Fibroblast of lung (primary cell): ENCODE results near the gene CCDC150. TPM values are rescaled to one million over a fixed set of nuclear protein-coding genes. Genes with fewer than 3 reads are reported as not detected.

ENCODE experiments used
- DNase-seq, 2 donors: peaks; one replicate each; pipeline versions ENCODE4 v3.0.0 to v3.0.0-alpha.2; 2010; ENCODE audit warnings: low read depth in 2 of 2
- H2AFZ ChIP-seq: 2 replicates; pipeline ENCODE4 v1.5.1; 2012; ENCODE audit warnings: low read length, control low read depth, inconsistent platforms
- H3K27ac ChIP-seq: 2 replicates; pipeline ENCODE4 v1.5.1; 2011; ENCODE audit warnings: low read length, control low read depth; ENCODE audit not compliant: insufficient read depth
- H3K27me3 ChIP-seq: 2 replicates; pipeline ENCODE4 v1.5.1; 2011; ENCODE audit warnings: mild to moderate bottlenecking, low read length; ENCODE audit not compliant: control insufficient read depth, insufficient read depth
- H3K36me3 ChIP-seq: 2 replicates; pipeline ENCODE4 v1.5.1; 2011; ENCODE audit warnings: low read length; ENCODE audit not compliant: control insufficient read depth, insufficient read depth
- H3K4me1 ChIP-seq: 2 replicates; pipeline ENCODE4 v1.5.1; 2011; ENCODE audit warnings: low read length; ENCODE audit not compliant: control insufficient read depth, insufficient read depth; ENCODE audit errors: extremely low read depth
- H3K4me2 ChIP-seq: 2 replicates; pipeline ENCODE4 v1.5.1; 2011; ENCODE audit warnings: low read length, control low read depth; ENCODE audit not compliant: insufficient read depth; ENCODE audit errors: extremely low read depth
- H3K4me3 ChIP-seq, 4 experiments: fragments of 200-600 bp in 1 of 4; sonication (generic) in 1 of 4; replicated peaks in 1 of 4; 2 replicates each; pipeline ENCODE4 v1.5.1; 2011 to 2016; ENCODE audit warnings: low read length in 4 of 4, low read depth in 3 of 4, mild to moderate bottlenecking in 3 of 4, control low read depth in 2 of 4, inconsistent platforms in 1 of 4, mixed read lengths in 1 of 4; ENCODE audit not compliant: insufficient read depth in 1 of 4; ENCODE audit errors: control extremely low read depth in 1 of 4
- H3K79me2 ChIP-seq: 2 replicates; pipeline ENCODE4 v1.5.1; 2012; ENCODE audit warnings: mild to moderate bottlenecking, low read length, inconsistent platforms; ENCODE audit not compliant: control insufficient read depth, insufficient read depth
- H3K9ac ChIP-seq: 2 replicates; pipeline ENCODE4 v1.5.1; 2011; ENCODE audit warnings: mild to moderate bottlenecking, low read length, control low read depth; ENCODE audit not compliant: insufficient read depth
- H3K9me3 ChIP-seq: 2 replicates; pipeline ENCODE4 v1.5.1; 2012; ENCODE audit warnings: low read depth, low read length; ENCODE audit not compliant: control insufficient read depth, insufficient read depth
- H4K20me1 ChIP-seq: 2 replicates; pipeline ENCODE4 v1.5.1; 2011; ENCODE audit warnings: low read length; ENCODE audit not compliant: control insufficient read depth, insufficient read depth; ENCODE audit errors: extremely low read depth
- EZH2 ChIP-seq: IDR thresholded peaks from 2 replicates; pipeline ENCODE4 v1.5.1; 2012; ENCODE audit warnings: low read length, control low read depth, mild to moderate bottlenecking; ENCODE audit errors: missing control alignments
- polyA minus RNA-seq: library from RNA; depleted of rRNA, polyadenylated mRNA; stranded (reverse); fragments of >200 nt; gene quantifications from 2 replicates; pipeline ENCODE4 v1.2.3, GENCODE V29; 2011; ENCODE audit warnings: low replicate concordance
- polyA plus RNA-seq, 2 donors: library from polyadenylated mRNA; depleted of rRNA in 1 of 2; stranded (reverse) in 1 of 2; unstranded in 1 of 2; fragments of >200 nt; gene quantifications; 2 replicates each; pipeline ENCODE4 v1.2.1, GENCODE V29; 2011 to 2012; ENCODE audit warnings: missing spikeins in 1 of 2
- total RNA-seq: library from RNA; depleted of rRNA; stranded (reverse); fragments of >200 nt; gene quantifications from 2 replicates; pipeline ENCODE4 v1.2.1, GENCODE V29; 2014
- TF ChIP-seq, protein P1 (sequence below), 2 donors: IDR thresholded peaks in 1 of 2; conservative IDR thresholded peaks in 1 of 2; 1 replicate in 1 of 2; 2 replicates in 1 of 2; pipeline ENCODE4 v1.5.1; 2011 to 2012; ENCODE audit warnings: low read length in 2 of 2, control low read depth in 1 of 2, inconsistent platforms in 1 of 2, low read depth in 1 of 2, mild to moderate bottlenecking in 1 of 2

The CCDC150 gene
- total RNA-seq (3.9 and 5.1 TPM in 2 replicates), polyA plus RNA-seq (1.5 and 2.4 TPM in 2 replicates), polyA minus RNA-seq (not detected in 2 replicates)
- 1.5 and 1.8 TPM in 2 replicates for polyA plus RNA-seq (2012)

DNA sequence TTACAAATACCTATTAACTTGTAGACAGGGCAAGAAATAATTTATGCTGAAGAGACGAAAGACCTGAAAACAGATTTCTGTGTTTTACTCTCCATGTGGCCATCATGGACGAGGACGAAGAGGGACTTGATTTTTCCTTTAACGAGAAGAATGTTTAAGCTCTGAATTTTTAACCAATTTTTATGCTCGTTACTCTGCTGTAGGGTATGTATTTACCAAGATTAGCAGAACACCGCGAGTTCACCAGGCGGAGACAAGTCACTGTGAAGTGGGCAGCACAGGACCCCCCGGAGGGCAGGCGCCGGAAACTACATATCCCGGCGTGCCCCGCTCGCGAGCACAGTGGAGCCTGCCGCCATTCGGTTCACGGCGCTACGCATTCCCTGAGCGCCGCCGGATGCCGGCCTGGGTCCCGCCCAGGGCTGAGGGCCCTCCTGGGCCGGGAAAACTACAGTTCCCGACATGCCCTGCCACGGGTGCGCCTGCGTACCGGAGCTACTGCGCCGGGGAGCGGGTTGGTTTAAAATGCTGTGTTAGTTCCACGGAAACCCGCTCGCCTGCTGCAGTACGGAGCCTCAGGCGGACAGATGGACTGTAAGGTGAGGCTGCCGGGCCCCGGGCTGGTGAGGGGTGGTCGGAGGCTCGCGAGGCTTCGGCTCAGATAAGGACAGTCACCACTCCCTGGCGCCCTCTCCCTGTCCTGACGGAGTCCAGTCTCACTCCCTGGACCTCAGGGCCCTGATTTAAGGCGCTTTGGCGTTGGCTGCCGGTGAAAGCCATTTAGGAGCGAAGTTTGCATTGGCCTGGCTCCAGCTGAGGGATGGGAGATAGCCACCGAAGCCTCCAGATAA, at the start of gene CCDC150:
TSS of gene CCDC150 (plus strand) at position 536 of the 851 bp plus-strand sequence. CDS start at position 588, 52 bp downstream.
- no peaks in the 10 kb centered on the region for H3K36me3 ChIP-seq
- no peak for TF ChIP-seq EZH2
- TF ChIP-seq, protein P1, sequence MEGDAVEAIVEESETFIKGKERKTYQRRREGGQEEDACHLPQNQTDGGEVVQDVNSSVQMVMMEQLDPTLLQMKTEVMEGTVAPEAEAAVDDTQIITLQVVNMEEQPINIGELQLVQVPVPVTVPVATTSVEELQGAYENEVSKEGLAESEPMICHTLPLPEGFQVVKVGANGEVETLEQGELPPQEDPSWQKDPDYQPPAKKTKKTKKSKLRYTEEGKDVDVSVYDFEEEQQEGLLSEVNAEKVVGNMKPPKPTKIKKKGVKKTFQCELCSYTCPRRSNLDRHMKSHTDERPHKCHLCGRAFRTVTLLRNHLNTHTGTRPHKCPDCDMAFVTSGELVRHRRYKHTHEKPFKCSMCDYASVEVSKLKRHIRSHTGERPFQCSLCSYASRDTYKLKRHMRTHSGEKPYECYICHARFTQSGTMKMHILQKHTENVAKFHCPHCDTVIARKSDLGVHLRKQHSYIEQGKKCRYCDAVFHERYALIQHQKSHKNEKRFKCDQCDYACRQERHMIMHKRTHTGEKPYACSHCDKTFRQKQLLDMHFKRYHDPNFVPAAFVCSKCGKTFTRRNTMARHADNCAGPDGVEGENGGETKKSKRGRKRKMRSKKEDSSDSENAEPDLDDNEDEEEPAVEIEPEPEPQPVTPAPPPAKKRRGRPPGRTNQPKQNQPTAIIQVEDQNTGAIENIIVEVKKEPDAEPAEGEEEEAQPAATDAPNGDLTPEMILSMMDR (conservative IDR thresholded peaks at IDR 0.05 in 1 of 2, IDR thresholded peaks at IDR 0.05 in 1 of 2; ENCODE audit: low read depth in 1 of 2, low read length in 2 of 2): peak; percentile 21 to 28
- no peaks in the 10 kb centered on the region for H3K27me3 ChIP-seq
- peak within 1 kb of the TSS; percentile 53 for H3K27ac ChIP-seq
- peak within 1 kb of the TSS; percentile 67 for H3K9ac ChIP-seq
- peak within 1 kb of the TSS; percentile 61 for H3K4me2 ChIP-seq
- H3K4me3 ChIP-seq: peak within 1 kb of the TSS; percentile 76 to 83 (median 80)
- peaks cover 3% of the 10 kb centered on the region for H3K4me1 ChIP-seq
- H3K79me2 ChIP-seq: peaks cover 4% of the 10 kb centered on the region
- DNase-seq: peak; percentile 91 to 92
- H3K9me3 ChIP-seq: no peaks in the 10 kb centered on the region
- H2AFZ ChIP-seq: peak within 1 kb of the TSS; percentile 97
- no peaks in the 10 kb centered on the region for H4K20me1 ChIP-seq

DNA sequence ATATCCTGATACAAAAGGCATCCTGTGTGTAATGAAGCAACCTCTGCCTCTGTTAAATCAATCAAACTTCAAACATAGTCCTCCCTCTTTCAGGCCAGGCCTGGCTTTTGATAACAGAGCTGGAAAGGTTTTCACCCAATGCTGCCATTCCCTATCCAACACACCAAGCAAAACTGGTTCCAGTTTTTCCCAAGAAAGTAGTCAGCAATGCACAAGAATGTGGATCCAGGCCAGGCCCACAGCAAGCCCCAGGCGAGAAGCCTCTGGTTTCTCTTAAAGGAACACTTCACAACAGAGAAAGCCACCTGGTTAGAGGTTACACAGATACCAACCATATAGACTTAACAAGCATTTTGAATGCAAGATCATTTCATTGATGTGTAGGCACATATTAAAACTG, 49.2 kb upstream of the CCDC150 start:
- no peaks in the 10 kb centered on the region for H4K20me1 ChIP-seq
- no peaks in the 10 kb centered on the region for H3K9me3 ChIP-seq
- no peak overlapping the region for H3K27ac ChIP-seq
- H3K4me3 ChIP-seq: no peak overlapping the region
- no peak overlapping the region for H3K4me2 ChIP-seq
- TF ChIP-seq EZH2: no peak
- TF ChIP-seq, protein P1 (conservative IDR thresholded peaks at IDR 0.05 in 1 of 2, IDR thresholded peaks at IDR 0.05 in 1 of 2; ENCODE audit: low read depth in 1 of 2, low read length in 2 of 2): no peak
- peaks cover 7% of the 10 kb centered on the region for H3K27me3 ChIP-seq
- no peaks in the 10 kb centered on the region for H3K79me2 ChIP-seq
- H2AFZ ChIP-seq: no peak overlapping the region
- DNase-seq: peak in 1 of 2 donors; percentile 60
- H3K36me3 ChIP-seq: no peaks in the 10 kb centered on the region
- no peaks in the 10 kb centered on the region for H3K4me1 ChIP-seq
- H3K9ac ChIP-seq: no peak overlapping the region

DNA sequence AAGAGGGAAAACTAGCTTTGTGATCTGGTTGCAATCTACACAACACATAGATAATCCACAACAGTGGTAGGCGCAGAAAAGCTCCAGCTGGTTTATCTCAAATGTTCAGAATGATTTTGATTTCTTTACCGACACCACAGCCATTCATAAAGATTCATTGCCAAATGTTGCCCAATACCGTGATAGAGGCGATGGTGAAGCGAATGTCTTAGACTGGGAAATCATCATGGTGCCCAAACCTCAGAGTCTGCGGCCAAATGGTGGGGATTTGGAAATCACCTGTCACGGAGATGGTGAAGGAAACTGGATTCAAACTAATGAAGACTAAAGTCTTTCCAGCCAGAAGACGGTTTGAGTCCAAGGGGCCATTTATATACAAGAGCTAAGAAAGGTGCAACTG, 48.5 kb upstream of the CCDC150 start:
- H3K4me3 ChIP-seq: no peak overlapping the region
- H4K20me1 ChIP-seq: no peaks in the 10 kb centered on the region
- no peak overlapping the region for H3K9ac ChIP-seq
- no peak for DNase-seq
- H3K4me2 ChIP-seq: no peak overlapping the region
- no peak overlapping the region for H2AFZ ChIP-seq
- no peaks in the 10 kb centered on the region for H3K4me1 ChIP-seq
- no peaks in the 10 kb centered on the region for H3K36me3 ChIP-seq
- H3K27me3 ChIP-seq: peaks cover 7% of the 10 kb centered on the region
- H3K9me3 ChIP-seq: no peaks in the 10 kb centered on the region
- H3K79me2 ChIP-seq: no peaks in the 10 kb centered on the region
- TF ChIP-seq, protein P1 (conservative IDR thresholded peaks at IDR 0.05 in 1 of 2, IDR thresholded peaks at IDR 0.05 in 1 of 2; ENCODE audit: low read depth in 1 of 2, low read length in 2 of 2): no peak
- TF ChIP-seq EZH2: no peak
- no peak overlapping the region for H3K27ac ChIP-seq
